ENCODE measurements around the gene AUTS2.
A peak's percentile ranks its signal among the peaks of the same experiment; 100 is the strongest.

The AUTS2 gene

DNA sequence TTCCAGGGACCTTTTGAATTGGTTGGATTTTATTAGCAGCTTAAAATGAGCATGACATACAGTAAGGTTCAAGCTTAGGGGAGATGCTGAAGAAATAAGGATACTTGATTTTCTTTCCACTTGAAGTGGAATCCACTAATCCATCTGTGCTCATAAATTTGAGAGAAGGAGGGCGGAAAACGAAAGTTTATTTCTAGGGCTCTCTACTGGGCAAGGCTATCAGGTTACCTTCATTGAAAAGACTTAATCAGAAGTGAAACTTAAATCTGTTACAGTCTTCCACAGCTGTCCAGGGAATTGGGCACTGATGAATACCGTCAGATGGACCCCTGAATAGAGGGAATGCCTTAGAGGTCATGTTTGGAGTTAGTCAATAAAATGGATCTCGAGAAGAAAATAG lies 21.8 kb downstream of the AUTS2 start (continued):
- TF ChIP-seq ZNF133 (tag by site-specific recombination; IDR thresholded peaks at IDR 0.05): no peak
- TF ChIP-seq ZNF324 (tag by site-specific recombination; IDR thresholded peaks at IDR 0.05): no peak
- TF ChIP-seq ZNF169 (tag by site-specific recombination; IDR thresholded peaks at IDR 0.05): no peak
- TF ChIP-seq HOXC10 (CRISPR knock-in tag; IDR thresholded peaks at IDR 0.05): no peak
- TF ChIP-seq ZNF791 (tag by site-specific recombination; IDR thresholded peaks at IDR 0.05): no peak
- TF ChIP-seq ZNF785 (tag by site-specific recombination; IDR thresholded peaks at IDR 0.05): no peak
- TF ChIP-seq, protein P1, sequence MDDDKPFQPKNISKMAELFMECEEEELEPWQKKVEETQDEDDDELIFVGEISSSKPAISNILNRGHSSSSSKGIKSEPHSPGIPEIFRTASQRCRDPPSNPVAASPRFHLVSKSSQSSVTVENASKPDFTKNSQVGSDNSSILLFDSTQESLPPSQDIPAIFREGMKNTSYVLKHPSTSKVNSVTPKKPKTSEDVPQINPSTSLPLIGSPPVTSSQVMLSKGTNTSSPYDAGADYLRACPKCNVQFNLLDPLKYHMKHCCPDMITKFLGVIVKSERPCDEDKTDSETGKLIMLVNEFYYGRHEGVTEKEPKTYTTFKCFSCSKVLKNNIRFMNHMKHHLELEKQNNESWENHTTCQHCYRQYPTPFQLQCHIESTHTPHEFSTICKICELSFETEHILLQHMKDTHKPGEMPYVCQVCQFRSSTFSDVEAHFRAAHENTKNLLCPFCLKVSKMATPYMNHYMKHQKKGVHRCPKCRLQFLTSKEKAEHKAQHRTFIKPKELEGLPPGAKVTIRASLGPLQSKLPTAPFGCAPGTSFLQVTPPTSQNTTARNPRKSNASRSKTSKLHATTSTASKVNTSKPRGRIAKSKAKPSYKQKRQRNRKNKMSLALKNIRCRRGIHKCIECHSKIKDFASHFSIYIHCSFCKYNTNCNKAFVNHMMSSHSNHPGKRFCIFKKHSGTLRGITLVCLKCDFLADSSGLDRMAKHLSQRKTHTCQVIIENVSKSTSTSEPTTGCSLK (tag by site-specific recombination; IDR thresholded peaks at IDR 0.05): no peak
- TF ChIP-seq ZNF239 (tag by site-specific recombination; IDR thresholded peaks at IDR 0.05): no peak
- peak; percentile 82 for TF ChIP-seq ZBTB8A (tag by site-specific recombination; IDR thresholded peaks at IDR 0.05)
- TF ChIP-seq, protein P2, sequence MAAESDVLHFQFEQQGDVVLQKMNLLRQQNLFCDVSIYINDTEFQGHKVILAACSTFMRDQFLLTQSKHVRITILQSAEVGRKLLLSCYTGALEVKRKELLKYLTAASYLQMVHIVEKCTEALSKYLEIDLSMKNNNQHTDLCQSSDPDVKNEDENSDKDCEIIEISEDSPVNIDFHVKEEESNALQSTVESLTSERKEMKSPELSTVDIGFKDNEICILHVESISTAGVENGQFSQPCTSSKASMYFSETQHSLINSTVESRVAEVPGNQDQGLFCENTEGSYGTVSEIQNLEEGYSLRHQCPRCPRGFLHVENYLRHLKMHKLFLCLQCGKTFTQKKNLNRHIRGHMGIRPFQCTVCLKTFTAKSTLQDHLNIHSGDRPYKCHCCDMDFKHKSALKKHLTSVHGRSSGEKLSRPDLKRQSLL (tag by site-specific recombination; IDR thresholded peaks at IDR 0.05): no peak
- TF ChIP-seq, protein P3, sequence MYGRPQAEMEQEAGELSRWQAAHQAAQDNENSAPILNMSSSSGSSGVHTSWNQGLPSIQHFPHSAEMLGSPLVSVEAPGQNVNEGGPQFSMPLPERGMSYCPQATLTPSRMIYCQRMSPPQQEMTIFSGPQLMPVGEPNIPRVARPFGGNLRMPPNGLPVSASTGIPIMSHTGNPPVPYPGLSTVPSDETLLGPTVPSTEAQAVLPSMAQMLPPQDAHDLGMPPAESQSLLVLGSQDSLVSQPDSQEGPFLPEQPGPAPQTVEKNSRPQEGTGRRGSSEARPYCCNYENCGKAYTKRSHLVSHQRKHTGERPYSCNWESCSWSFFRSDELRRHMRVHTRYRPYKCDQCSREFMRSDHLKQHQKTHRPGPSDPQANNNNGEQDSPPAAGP (tag by site-specific recombination; IDR thresholded peaks at IDR 0.05): no peak
- TF ChIP-seq ZNF211 (tag by site-specific recombination; IDR thresholded peaks at IDR 0.05; ENCODE audit: low read depth): no peak
- TF ChIP-seq ZNF174 (tag by site-specific recombination; IDR thresholded peaks at IDR 0.05): no peak
- TF ChIP-seq ZNF521 (tag by site-specific recombination; IDR thresholded peaks at IDR 0.05): no peak
- no peak for TF ChIP-seq ZNF548 (tag by site-specific recombination; IDR thresholded peaks at IDR 0.05)
- TF ChIP-seq, protein P4, sequence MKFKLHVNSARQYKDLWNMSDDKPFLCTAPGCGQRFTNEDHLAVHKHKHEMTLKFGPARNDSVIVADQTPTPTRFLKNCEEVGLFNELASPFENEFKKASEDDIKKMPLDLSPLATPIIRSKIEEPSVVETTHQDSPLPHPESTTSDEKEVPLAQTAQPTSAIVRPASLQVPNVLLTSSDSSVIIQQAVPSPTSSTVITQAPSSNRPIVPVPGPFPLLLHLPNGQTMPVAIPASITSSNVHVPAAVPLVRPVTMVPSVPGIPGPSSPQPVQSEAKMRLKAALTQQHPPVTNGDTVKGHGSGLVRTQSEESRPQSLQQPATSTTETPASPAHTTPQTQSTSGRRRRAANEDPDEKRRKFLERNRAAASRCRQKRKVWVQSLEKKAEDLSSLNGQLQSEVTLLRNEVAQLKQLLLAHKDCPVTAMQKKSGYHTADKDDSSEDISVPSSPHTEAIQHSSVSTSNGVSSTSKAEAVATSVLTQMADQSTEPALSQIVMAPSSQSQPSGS (tag by site-specific recombination; IDR thresholded peaks at IDR 0.05; ENCODE audit: low read depth): no peak
- TF ChIP-seq SALL2 (tag by site-specific recombination; IDR thresholded peaks at IDR 0.05; ENCODE audit: borderline replicate concordance): no peak
- TF ChIP-seq ZXDB (tag by site-specific recombination; IDR thresholded peaks at IDR 0.05): peak; percentile 55; the same call in 1 of the 2 replicates
- no peak for TF ChIP-seq YY1 (tag by site-specific recombination; IDR thresholded peaks at IDR 0.05)
- TF ChIP-seq ZNF24 (tag by site-specific recombination; IDR thresholded peaks at IDR 0.05): no peak
- TF ChIP-seq ZNF626 (tag by site-specific recombination; IDR thresholded peaks at IDR 0.05): no peak
- no peak for TF ChIP-seq TCF7L2 (IDR thresholded peaks at IDR 0.05; ENCODE audit: borderline replicate concordance, low read depth, low read length)
- no peak for TF ChIP-seq ZNF473 (tag by site-specific recombination; IDR thresholded peaks at IDR 0.05)
- TF ChIP-seq, protein P5, sequence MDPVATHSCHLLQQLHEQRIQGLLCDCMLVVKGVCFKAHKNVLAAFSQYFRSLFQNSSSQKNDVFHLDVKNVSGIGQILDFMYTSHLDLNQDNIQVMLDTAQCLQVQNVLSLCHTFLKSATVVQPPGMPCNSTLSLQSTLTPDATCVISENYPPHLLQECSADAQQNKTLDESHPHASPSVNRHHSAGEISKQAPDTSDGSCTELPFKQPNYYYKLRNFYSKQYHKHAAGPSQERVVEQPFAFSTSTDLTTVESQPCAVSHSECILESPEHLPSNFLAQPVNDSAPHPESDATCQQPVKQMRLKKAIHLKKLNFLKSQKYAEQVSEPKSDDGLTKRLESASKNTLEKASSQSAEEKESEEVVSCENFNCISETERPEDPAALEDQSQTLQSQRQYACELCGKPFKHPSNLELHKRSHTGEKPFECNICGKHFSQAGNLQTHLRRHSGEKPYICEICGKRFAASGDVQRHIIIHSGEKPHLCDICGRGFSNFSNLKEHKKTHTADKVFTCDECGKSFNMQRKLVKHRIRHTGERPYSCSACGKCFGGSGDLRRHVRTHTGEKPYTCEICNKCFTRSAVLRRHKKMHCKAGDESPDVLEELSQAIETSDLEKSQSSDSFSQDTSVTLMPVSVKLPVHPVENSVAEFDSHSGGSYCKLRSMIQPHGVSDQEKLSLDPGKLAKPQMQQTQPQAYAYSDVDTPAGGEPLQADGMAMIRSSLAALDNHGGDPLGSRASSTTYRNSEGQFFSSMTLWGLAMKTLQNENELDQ (tag by site-specific recombination; IDR thresholded peaks at IDR 0.05; ENCODE audit: low read depth): no peak
- TF ChIP-seq ZBTB7A (tag by site-specific recombination; IDR thresholded peaks at IDR 0.05; ENCODE audit: low read depth): no peak
- no peak for TF ChIP-seq ZFP41 (tag by site-specific recombination; IDR thresholded peaks at IDR 0.05; ENCODE audit: borderline replicate concordance)
- TF ChIP-seq, protein P6, sequence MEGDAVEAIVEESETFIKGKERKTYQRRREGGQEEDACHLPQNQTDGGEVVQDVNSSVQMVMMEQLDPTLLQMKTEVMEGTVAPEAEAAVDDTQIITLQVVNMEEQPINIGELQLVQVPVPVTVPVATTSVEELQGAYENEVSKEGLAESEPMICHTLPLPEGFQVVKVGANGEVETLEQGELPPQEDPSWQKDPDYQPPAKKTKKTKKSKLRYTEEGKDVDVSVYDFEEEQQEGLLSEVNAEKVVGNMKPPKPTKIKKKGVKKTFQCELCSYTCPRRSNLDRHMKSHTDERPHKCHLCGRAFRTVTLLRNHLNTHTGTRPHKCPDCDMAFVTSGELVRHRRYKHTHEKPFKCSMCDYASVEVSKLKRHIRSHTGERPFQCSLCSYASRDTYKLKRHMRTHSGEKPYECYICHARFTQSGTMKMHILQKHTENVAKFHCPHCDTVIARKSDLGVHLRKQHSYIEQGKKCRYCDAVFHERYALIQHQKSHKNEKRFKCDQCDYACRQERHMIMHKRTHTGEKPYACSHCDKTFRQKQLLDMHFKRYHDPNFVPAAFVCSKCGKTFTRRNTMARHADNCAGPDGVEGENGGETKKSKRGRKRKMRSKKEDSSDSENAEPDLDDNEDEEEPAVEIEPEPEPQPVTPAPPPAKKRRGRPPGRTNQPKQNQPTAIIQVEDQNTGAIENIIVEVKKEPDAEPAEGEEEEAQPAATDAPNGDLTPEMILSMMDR (tag by site-specific recombination; IDR thresholded peaks at IDR 0.05): no peak
- TF ChIP-seq KLF9 (tag by site-specific recombination; IDR thresholded peaks at IDR 0.05; ENCODE audit: low read depth): no peak
- no peak for TF ChIP-seq ZNF433 (tag by site-specific recombination; IDR thresholded peaks at IDR 0.05; ENCODE audit: low read depth)
- no peak for TF ChIP-seq ZNF514 (tag by site-specific recombination; IDR thresholded peaks at IDR 0.05)
- no peak for TF ChIP-seq ZNF610 (tag by site-specific recombination; IDR thresholded peaks at IDR 0.05; ENCODE audit: borderline replicate concordance)
- TF ChIP-seq ZFP37 (tag by site-specific recombination; IDR thresholded peaks at IDR 0.05): no peak
- no peak for TF ChIP-seq ZBTB21 (tag by site-specific recombination; IDR thresholded peaks at IDR 0.05)
- TF ChIP-seq ZFHX2 (tag by site-specific recombination; conservative IDR thresholded peaks at IDR 0.05): no peak
